Inferior parietal cortex (tissue), 1 donor: ENCODE measurements around the gene RPL35.
A peak's percentile ranks its signal among the peaks of the same experiment; 100 is the strongest.

Source experiments
- DNase-seq: peaks from one replicate; pipeline ENCODE4 v3.0.0-alpha.2; 2016; ENCODE audit errors: extremely low spot score

The RPL35 gene

GRCh38 chr9:124861342-124862229, at the start of gene RPL35, which contains the start of gene ARPC5L:
Gene RPL35 (minus strand): TSS chr9:124861957. CDS start chr9:124861912, 45 bp downstream.
Gene ARPC5L (plus strand): TSS chr9:124862130. CDS start chr9:124869291, 7,161 bp downstream.
- peak; percentile 92 for DNase-seq

- DNase-seq, result no peak
Measured at GRCh38 chr9:124908098-124908497, 46.3 kb upstream of the RPL35 start.

DNA sequence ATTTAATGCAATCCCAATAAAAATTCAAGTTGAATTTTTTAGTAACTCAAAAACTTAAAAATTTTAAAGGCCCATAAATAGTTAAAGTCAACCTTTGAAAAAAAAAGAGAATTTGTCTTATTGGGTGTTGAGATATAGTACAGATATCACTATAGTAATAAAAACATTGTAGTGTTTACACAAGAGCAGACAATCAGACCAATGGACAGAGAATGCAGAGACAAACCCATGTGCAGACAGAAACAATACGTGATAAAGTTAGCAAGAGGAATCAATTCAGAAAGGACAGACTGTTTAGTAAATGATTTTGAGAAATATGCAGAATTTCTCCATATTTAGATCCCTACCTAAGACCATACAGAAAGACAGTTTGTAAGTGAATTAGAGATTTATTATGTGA, 45.2 kb upstream of the RPL35 start:
- DNase-seq, result no peak

GRCh38 chr9:124899845-124900244, 38.1 kb upstream of the RPL35 start:
- no peak for DNase-seq

DNA sequence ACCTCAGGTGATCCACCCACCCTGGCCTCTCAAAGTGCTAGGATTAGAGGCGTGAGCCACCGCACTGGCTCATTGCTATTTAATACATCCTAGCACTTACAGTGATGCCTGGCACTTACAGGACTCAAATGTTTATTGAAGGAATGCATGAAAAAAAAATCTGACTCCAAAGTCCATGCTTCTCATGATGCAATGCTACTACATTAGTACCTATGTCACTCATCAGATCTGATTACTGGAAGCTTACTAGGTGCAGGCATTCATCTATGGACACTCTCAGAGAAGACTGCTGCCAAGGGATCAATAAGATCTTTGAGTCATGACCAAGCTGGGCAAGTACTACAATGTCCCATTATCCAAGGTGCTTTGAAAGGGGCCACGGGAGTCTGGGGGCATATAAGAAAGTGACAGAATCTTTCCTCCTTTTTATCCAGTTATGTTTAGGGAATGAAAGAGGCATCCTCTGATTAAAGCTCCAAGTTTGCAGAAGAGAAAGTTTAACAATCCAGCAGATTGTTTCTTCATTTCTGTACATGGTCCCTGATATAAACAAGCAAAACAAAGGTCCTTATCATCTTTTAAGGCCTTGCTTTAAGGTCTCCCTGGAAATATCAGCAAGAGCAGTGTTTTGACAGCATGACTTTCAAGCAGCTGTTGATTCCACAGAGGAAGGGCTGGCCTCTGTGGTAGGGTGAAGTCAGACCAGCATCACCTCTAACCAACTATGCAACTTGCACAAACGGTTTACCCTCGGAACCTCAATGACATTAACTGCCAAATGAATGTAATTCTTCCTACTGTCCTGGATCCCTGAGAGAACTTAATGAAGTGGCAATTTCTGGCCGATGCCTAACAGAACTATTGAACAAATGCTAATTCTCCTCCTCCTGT, 36.1 kb upstream of the RPL35 start:
- DNase-seq, result no peak

DNA sequence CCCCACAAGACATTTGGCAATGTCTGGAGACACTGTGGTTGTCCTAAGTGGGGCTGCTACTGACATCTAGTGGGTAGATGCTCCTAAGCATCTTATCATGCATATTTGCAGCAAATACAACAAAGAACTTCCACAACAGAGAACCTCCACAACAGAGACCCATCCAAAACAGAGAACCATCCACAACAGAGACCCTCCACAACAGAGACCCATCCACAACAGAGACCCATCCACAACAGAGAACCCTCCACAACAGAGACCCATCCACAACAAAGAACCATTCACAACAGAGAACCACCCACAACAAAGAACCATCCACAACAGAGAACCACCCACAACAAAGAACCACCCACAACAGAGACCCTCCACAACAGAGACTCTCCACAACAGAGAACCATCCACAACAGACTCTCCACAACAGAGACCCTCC, 33.0 kb upstream of the RPL35 start:
- peak; percentile 62 for DNase-seq

DNA sequence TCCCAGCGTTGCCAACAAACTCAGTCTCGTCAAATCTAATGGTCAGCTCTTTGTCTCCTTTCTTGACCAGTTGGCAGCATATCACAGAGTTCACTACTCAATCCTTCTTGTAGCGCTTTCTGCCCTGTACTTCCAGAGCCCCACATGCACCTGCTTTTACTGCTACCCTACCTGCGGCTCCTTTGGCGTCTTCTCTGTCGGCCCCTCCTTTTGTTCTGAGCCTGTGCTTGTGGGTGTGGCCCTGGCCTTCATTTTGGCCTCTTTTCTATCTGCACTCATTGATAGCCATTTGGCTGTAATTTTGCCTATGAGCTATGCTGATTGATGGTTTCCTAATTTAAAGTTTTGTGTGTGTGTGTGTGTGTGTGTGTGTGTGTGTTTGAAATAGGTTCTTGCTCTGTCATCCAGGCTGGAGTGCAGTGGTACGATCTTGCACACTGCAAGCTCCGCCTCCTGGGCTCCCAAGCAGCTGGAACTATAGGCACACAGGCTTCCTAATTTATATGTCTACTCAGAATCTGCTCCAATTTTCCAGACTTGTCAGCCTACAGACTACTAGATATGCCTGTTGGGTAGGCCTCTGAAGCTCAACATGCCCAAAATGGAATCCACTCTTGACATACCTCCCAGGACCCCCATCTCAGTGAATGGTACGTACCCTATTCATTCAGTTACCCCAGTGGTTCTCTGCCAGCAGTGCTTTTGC, 32.4 kb upstream of the RPL35 start:
- DNase-seq, result no peak

GRCh38 chr9:124890179-124890578, 28.4 kb upstream of the RPL35 start:
- DNase-seq, result no peak

DNA sequence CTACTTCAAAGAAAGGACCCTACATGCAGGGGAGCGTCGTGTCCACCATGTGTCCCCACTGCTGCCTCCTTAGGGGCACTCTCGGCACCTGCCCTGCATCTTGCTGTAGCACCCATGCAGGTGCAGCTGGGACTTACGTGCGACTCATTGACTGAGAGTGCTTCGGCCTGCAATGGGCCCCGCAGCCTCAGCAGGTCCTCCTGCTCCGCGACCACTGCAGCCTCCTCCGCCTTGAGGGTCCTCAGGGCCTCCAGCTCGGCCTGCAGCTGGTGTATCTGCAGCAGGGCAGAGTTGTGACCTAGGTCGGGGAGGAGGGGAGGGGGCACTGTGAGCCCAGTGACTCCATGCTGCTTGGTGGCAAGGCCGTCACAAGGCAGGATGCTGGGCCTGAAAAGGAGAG, 27.2 kb upstream of the RPL35 start:
- no peak for DNase-seq

DNA sequence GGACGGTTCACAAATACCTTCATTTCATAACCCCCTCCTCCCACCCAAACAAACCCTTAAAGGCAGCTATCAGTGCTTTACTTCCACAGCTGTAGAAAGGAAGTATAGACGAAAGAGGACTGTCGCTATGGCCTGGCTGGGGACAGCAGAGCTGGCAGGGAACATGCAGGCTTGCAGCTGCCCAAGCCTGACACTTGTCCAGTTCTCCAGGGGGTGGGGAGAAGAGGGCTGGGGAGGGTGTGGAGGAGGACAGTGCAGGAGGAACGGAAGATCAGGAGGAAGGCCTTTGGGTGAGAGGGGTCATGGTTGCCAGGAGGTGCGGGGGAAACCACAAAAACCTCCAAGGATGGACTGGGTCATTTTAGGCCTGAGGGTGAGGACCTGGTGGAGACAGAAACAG, 26.1 kb upstream of the RPL35 start:
- no peak for DNase-seq

- no peak for DNase-seq
Measured at GRCh38 chr9:124886866-124887492, 25.2 kb upstream of the RPL35 start.

DNA sequence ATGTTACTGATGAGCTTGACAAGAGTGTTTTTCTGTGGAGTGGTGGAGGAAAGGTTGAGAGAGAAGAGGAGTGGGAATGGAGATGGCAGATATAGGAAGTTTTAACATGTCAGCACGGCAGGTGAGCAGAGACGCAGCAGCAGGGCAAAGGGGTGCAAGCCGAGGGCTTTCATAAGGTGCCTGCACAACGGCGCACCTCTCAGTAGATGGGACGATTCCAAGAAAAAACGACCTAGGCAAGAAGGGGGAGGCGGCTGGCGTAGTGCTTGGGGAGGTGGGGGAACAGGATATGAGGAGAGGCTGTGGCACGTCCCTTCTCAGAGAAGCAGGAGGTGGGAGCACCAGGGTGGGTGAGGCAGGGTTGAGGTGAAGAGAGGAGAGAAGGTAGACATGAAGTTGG, 24.7 kb upstream of the RPL35 start:
- DNase-seq, result no peak

DNA sequence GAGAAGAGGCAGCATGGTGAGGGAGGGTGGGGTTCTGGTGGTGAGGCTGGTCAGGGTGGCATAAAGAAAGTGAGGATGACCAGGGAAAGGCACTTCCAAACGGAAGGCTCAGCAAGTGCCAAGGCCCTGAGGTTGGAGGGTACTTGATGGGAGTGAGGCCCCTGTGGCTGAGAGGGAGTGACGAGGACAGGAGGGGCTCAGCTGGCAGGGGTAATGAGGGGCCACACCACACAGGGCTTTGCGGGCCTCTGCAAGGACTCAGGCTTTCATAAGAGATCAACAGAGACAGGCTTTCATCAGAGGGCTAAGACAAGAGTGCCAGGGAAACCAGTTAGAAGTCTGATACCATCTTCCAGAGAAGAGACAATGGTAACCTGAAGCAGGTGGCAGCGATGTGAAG, 23.8 kb upstream of the RPL35 start:
- DNase-seq, result no peak

DNA sequence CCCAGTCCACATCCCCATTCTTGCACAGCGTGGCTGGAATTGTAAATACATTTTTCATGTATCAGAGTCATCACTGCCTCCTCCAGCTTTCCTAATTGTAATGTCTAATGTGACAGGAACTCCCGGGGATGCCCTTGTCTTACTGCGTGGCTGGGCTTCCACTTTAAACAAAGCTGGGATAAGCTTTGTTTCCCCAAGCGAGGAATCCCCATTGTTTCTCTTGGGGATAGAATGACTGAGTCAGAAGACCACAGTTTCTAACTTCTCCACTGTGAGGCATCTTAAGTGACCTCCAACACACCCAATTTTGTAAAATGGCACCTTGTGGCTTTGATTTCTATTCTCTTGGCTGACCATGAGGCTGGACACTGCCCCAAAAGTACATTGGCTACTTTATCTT, 22.6 kb upstream of the RPL35 start:
- DNase-seq, result no peak

DNA sequence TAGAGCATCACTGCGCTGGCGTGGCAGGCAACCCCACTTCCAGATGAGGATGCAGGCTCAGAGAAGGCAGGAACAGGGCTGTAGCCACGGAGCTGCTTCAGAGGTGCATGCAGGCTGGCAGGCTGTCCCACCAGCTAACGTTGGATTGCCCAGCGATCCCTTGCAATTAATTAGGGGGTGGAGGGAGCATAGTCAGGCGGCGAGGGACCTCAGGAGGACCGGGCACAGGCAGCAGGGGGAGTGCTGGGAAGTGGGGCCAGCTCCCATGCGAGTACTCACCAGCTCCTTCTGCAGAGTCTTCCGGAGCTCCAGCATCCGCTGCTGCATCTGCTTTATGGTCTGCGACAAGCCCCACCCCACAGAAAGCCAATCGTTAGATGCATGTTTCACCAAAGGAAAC, 20.5 kb upstream of the RPL35 start:
- no peak for DNase-seq

- no peak for DNase-seq
Measured at GRCh38 chr9:124881138-124881743, 19.5 kb upstream of the RPL35 start.

DNA sequence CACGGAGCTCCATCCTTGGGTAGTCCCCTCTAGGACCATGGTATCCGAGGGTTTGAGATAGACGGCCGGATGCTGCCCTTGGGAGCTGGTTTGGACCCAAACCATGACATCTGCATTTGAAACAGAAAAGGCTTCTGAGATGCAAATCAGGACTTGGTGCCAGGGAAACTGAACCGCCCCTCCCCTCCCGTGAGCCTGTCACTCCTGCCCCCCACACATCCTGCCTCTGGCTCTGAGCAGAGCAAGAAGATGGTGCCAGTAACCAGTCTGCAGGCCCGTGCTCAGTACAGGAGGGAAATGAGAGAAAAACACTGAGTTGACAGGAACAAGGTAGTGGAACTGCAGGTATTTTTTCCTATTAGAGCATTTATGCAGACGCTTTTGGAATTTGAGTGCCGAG, 18.7 kb upstream of the RPL35 start:
- DNase-seq, result no peak

DNA sequence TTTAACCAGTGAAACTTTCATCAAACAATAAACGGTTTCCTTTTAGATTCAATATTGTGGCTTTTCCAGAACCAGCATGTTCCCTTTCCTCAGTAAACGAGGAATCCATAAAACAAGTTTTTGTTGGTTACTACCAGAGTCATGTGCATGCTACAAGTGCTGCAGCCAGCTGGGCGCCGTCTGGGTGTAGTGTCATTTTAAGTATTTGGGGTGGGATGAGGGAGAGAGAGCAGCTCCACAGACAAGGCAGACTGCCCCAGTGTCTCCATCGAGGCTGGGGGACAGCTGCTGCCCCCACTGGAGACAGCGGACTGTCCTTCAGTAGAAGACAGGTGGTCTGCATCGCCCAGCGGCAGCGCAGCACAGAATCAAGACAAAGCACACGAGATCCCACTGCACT, 17.5 kb upstream of the RPL35 start:
- DNase-seq, result no peak

GRCh38 chr9:124878518-124878917, 16.8 kb upstream of the RPL35 start:
- DNase-seq, result no peak

DNA sequence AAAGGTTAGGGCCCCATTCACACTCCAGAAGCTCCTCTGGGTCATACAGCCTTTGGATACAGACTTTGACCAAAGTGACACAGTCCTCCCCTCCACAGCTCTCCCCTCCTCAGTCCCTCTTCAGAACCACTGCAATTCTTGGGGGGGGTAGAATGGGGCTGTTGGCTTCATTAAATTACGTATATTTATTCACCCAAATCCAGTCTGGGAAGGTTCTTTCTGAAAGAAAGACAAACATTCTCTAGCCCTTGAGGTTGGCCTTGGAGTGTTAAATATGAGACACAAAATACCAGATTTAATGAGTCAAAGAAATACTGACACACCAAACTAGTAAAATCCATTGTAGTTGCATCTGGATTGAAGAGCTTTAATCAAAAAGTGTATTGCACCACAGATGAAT, 16.3 kb upstream of the RPL35 start:
- no peak for DNase-seq
